Activated CD4-positive, alpha-beta T cell treated with anti-CD3 and anti-CD28 coated beads for 4 hours (primary cell): ENCODE measurements around the gene PRDM11.

ENCODE experiments used
- DNase-seq, 2 donors: peaks; one replicate each; pipeline ENCODE4 v3.0.0-alpha.2; 2020

PRDM11 gene

GRCh38 chr11:45267652-45268299, 121.3 kb downstream of the PRDM11 start:
- no peak for DNase-seq

GRCh38 chr11:45269678-45270077, 123.2 kb downstream of the PRDM11 start:
- DNase-seq = no peak

- DNase-seq = no peak
Observed at GRCh38 chr11:45270946-45271716, 124.7 kb downstream of the PRDM11 start.

GRCh38 chr11:45272701-45273100, 126.3 kb downstream of the PRDM11 start:
- DNase-seq = no peak

- DNase-seq = no peak
Observed at GRCh38 chr11:45273509-45273908, 127.1 kb downstream of the PRDM11 start.

- DNase-seq = no peak
Observed at GRCh38 chr11:45274206-45274605, 127.8 kb downstream of the PRDM11 start.

- DNase-seq = no peak
Observed at GRCh38 chr11:45275828-45276227, 129.4 kb downstream of the PRDM11 start.

GRCh38 chr11:45278714-45279113, 132.3 kb downstream of the PRDM11 start:
- DNase-seq = no peak

GRCh38 chr11:45279645-45280044, 133.2 kb downstream of the PRDM11 start:
- no peak for DNase-seq

- DNase-seq = no peak
Observed at GRCh38 chr11:45280449-45280848, 134.0 kb downstream of the PRDM11 start.

- DNase-seq = no peak
Observed at GRCh38 chr11:45282081-45282480, 135.6 kb downstream of the PRDM11 start.
